Muscle of back (tissue), 11 donors: Measurements from ENCODE around the gene MAG. TPM values are rescaled to one million over a fixed set of nuclear protein-coding genes. Genes with fewer than 3 reads are reported as not detected.

Source experiments
- DNase-seq, 3 donors: peaks; one replicate each; pipeline versions ENCODE4 v3.0.0 to v3.0.0-alpha.2; 2013
- polyA plus RNA-seq, 10 donors: library from polyadenylated mRNA; unstranded; fragments of 120-200 nt; gene quantifications; one replicate each; pipeline ENCODE4 v1.2.1, GENCODE V29; 2013; ENCODE audit not compliant: insufficient read length in 10 of 10

The MAG gene
- polyA plus RNA-seq, 10 donors: 0.32 to 2.2 (median 0.48) TPM

GRCh38 chr19:35264268-35265125, 27.5 kb upstream of the MAG start:
- DNase-seq: no peak

DNA sequence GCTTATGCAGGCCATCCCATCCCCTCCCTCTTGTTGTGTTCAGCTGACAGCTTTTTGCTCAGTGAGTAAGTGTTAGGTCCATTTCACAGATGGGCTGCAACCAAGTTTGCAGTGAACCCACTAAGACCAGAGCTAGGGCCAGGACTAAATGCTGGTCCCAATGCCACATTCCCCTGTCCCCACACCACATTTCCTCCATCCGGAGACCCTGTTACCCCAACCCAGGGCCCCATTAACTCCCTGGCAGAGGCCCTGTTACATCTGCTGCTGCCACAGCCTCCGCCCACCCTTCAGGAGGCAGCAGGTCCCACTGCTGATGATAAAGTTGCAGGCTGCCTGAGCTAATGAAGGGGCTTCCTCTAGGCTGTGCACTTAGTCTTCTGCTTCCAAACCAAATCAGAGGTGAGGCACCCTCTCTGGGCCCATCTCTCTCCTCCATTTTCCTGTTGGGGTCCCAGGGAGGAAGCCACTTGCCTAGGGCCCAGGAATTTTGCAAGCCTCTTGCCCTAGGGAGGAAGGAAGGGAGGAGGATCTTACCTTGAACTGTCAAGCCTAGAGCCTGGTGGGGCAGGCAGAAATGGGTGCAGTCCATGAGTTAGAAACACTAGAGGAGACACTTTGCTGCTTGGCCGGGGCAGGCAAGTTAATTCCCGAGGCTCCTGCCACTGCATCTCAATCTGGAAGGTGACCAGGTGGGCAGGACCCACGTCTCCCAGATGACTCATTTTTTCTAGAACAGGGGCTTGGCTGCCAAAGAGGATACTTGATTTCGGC, 26.6 kb upstream of the MAG start:
- no peak for DNase-seq

GRCh38 chr19:35265900-35266519, 26.0 kb upstream of the MAG start:
- no peak for DNase-seq

DNA sequence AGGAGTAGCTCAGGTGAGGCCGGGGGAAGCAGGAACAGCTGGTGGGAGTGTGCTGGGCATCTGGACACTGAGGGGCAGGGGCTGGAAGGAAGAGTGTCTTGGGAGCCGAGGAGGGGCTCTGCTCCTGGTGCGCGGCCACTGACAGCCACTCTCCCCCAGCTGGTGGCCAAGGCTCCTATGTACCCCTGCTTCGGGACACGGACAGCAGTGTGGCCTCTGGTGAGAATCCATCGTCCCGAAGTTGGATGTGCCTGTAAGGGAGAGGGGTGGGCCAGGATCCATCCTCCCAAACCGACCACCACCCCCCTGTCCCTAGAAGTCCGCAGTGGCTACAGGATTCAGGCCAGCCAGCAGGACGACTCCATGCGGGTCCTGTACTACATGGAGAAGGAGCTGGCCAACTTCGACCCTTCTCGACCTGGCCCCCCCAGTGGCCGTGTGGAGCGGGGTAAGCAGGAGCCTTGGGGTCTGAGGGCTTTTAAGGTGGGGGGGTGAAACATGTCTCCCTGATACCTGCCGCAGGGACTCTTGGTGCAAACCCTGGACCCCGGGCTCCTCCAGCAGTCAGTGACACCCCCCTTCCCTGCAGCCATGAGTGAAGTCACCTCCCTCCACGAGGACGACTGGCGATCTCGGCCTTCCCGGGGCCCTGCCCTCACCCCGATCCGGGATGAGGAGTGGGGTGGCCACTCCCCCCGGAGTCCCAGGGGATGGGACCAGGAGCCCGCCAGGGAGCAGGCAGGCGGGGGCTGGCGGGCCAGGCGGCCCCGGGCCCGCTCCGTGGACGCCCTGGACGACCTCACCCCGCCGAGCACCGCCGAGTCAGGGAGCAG, 25.2 kb upstream of the MAG start:
- DNase-seq: no peak

DNA sequence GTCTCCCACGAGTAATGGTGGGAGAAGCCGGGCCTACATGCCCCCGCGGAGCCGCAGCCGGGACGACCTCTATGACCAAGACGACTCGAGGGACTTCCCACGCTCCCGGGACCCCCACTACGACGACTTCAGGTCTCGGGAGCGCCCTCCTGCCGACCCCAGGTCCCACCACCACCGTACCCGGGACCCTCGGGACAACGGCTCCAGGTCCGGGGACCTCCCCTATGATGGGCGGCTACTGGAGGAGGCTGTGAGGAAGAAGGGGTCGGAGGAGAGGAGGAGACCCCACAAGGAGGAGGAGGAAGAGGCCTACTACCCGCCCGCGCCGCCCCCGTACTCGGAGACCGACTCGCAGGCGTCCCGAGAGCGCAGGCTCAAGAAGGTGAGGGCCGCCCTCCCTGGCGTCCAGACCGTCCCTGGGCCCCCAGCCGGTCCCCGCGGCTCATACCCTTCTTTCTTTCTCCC, 24.6 kb upstream of the MAG start:
- DNase-seq: peak in 2 of 3 donors; percentile 24 to 64

DNA sequence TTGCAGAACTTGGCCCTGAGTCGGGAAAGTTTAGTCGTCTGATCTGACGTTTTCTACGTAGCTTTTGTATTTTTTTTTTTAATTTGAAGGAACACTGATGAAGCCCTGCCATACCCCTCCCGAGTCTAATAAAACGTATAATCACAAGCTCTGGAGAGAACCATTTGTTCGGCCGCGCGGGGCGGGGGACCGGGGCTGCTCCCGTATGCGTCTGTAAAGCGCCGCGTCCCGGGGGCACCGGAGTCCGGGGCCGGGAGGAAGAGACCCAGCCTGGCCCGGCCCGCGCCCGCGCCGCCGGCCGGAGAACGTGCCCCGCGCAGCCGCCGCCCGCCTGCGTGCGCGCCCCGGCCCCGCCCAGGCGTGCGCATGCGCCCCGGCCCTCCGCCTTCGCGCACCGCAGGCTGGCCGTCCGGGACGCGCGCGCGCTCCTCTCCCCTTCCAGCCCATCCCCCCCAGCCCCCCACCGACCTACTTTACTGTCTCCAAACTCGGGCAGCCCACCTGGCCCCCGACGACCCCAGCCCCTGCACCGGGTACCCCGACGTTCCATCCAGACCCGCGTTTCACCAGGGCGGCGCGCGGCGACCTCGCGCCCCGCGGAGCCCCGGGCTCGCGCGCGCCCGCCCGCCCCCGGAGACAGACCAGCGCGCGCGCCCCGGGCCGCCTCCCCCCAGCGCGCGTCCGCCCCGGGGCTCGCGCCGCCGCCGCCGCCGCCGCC, 24.0 kb upstream of the MAG start:
- peak; percentile 78 to 92 (median 87) for DNase-seq

DNA sequence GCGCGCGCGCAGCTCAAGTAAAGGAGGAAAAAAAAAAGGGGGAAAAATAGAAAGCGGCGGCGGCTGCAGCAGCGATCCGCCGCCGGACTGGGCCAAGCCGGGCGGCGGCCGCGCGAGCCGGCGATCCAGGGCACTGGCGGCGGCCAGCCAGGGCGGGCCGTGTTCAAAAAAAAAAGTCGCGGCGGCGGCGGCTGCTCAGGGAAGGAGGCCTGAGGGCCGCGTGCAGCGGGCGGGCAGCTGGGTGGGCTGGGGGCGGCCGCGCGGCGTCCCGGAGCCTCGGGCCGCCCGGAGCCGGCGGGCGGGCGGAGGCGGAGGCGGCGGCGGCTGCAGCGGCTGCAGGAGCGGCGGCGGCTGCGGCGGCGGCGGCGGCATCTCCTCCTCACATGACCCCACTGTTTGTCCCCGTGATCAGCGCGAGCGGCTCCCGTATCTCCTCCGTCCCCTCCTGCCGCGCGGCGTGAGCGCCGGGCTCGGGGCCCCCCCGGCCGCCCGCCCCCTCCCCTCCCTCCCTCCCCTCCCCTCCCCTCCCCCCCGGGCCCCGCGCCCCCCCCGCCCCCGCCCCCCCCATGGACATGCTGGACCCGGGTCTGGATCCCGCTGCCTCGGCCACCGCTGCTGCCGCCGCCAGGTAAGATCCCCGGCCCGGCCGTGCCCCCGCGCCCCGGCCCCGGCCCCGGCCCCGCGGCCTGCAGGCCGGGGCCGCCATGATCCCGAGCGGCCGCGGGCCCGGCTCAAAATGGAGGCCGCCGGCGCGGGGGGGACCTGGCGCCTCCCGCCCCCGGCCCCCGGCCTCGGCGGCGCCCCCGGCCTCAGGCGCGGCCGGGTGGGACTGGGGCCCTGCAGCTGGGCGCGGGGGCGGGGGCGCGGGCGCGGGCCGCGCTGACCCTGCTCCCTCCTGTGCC, 23.2 kb upstream of the MAG start, which contains the start of gene USF2:
TSS of gene USF2 (plus strand) at position 427 of the 902 bp plus-strand sequence. CDS start at position 567, 140 bp downstream.
- DNase-seq: peak; percentile 64 to 78 (median 70)

DNA sequence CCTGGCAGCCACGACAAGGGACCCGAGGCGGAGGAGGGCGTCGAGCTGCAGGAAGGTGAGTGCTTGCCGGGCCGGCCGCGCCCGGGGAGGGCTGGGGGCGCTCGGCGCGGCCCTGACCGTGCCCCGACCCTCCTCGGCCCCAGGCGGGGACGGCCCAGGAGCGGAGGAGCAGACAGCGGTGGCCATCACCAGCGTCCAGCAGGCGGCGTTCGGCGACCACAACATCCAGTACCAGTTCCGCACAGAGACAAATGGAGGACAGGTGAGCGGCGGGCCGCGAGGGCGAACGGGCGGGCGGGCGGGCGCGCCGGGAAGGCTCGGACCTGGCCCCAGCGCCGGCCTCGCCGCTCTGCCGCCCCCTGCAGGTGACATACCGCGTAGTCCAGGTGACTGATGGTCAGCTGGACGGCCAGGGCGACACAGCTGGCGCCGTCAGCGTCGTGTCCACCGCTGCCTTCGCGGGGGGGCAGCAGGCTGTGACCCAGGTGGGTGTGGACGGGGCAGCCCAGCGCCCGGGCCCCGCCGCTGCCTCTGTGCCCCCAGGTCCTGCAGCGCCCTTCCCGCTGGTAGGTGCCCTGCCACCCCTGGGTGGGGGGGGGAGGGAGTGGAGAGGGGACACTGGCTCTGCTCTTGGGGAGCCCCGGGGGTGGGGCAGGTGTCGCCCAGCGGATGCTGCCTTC, 22.4 kb upstream of the MAG start:
- DNase-seq: peak; percentile 69 to 95 (median 89)

- DNase-seq: no peak
These were observed 21.6 kb upstream of the MAG start for GRCh38 chr19:35270381-35270811.

GRCh38 chr19:35271546-35271945, 20.4 kb upstream of the MAG start:
- DNase-seq: no peak

GRCh38 chr19:35272122-35272719, 19.7 kb upstream of the MAG start:
- DNase-seq: no peak

GRCh38 chr19:35272954-35273649, 18.9 kb upstream of the MAG start:
- DNase-seq: no peak

DNA sequence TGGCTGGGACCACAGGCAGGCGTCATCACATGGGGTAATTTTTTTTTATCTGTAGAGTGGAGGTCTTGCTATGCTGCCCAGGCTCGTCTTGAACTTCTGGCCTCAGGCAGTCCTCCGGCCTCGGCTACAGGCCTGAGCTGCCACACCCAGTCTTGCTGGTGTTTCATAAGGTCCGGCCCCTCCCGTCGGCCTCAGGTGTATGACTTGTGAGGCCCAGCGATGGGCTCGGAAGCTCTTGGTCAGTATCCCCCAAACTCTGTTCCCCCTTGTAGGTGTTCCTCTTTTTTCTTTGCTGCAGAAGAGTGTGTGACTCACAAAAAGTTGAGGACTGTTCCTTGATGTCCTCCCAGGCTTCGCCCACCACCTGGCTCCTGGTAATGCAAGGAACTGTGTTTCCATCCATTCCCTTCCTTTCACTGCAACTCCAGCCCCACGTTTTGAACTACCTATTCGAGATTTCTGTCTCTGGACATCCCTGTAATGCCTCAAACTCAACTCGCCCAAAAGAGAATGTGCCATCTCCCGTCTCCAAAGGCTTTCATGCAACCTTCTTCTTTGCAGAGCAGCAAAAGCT, 18.2 kb upstream of the MAG start:
- DNase-seq: no peak

GRCh38 chr19:35274323-35274722, 17.6 kb upstream of the MAG start:
- no peak for DNase-seq

DNA sequence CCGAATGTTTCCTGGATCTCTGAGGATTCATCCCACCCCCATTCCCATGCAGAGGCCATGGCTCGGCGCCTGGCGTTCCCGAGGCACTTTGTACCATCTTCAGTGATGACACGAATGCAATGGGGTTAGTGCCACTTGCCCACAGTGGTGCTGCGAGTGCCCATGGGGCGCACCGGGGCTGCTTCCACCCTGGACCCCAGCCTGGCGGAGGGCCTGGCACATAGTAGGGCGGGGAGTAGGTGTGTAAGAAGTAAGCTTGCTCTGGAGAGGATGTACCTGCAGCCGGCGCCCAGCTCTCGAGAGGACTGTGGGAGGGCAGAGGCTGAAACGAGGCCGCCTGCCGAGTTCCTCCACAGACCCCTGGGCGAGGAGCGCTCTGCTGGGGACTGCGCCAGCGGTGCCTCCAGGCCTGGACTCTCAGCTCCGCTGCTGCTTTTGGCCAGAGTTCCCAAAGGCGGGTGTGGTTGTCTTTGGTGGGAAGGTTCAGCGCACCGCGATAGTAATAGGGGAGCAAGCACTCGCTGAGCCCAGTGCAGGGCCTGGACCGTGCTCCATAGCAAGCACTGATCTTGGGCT, 15.2 kb upstream of the MAG start:
- no peak for DNase-seq

- no peak for DNase-seq
These were observed 13.2 kb upstream of the MAG start for GRCh38 chr19:35278578-35279284.
